A549 (cell line): ENCODE measurements around the gene CA12. TPM values are rescaled to one million over a fixed set of nuclear protein-coding genes. Genes with fewer than 3 reads are reported as not detected.

Source experiments
- BCL3 ChIP-seq: fragments of >200 bp; sonication (Bioruptor Twin); formaldehyde crosslinking; IDR thresholded peaks from 3 replicates; pipeline ENCODE4 v1.6.1; 2016
- CEBPB ChIP-seq, 2 experiments: fragments of >200 bp in 1 of 2; sonication (Bioruptor Twin) in 1 of 2; formaldehyde crosslinking in 1 of 2; IDR thresholded peaks; 2 replicates each; pipeline ENCODE4 v1.6.1; 2012 to 2016
- CHD4 ChIP-seq: fragments of 200-600 bp; sonication (generic); IDR thresholded peaks from 2 replicates; pipeline ENCODE4 v1.6.1; 2016; ENCODE audit warnings: antibody characterized with exemption, mild to moderate bottlenecking, borderline replicate concordance
- CTCF ChIP-seq: fragments of >200 bp; sonication (Bioruptor Twin); formaldehyde crosslinking; IDR thresholded peaks from 3 replicates; pipeline ENCODE4 v1.5.1; 2016
- EHMT2 ChIP-seq: fragments of 200-600 bp; sonication (generic); IDR thresholded peaks from 2 replicates; pipeline ENCODE4 v1.6.1; 2016; ENCODE audit warnings: antibody characterized with exemption, low read depth, mild to moderate bottlenecking, moderate library complexity
- ESRRA ChIP-seq: fragments of 150-350 bp; IDR thresholded peaks from 2 replicates; pipeline ENCODE4 v1.6.1; 2014; ENCODE audit warnings: mild to moderate bottlenecking, low read length, borderline replicate concordance
- FOSB ChIP-seq: fragments of 250-450 bp; sonication (Bioruptor Pico); IDR thresholded peaks from 2 replicates; pipeline ENCODE4 v1.5.0; 2020; ENCODE audit warnings: mild to moderate bottlenecking, moderate library complexity
- FOSL2 ChIP-seq, 2 experiments: fragments of 450-650 bp in 1 of 2; fragments of >200 bp in 1 of 2; sonication (Bioruptor Twin) in 1 of 2; formaldehyde crosslinking; IDR thresholded peaks; 2 replicates each; pipeline versions ENCODE4 v1.5.0 to v1.6.1; 2016 to 2020; ENCODE audit warnings: mild to moderate bottlenecking in 1 of 2, moderate library complexity in 1 of 2
- HEYL ChIP-seq: fragments of 250-450 bp; sonication (Bioruptor Pico); IDR thresholded peaks from 2 replicates; pipeline ENCODE4 v1.8.0; 2021; ENCODE audit warnings: mild to moderate bottlenecking, moderate library complexity
- HMGXB4 ChIP-seq: fragments of 250-450 bp; sonication (Bioruptor Pico); IDR thresholded peaks from 2 replicates; pipeline ENCODE4 v1.5.0; 2021; ENCODE audit warnings: mild to moderate bottlenecking, moderate library complexity, borderline replicate concordance
- HOXB5 ChIP-seq: fragments of 250-450 bp; sonication (Bioruptor Pico); IDR thresholded peaks from 2 replicates; pipeline ENCODE4 v1.5.0; 2020; ENCODE audit warnings: mild to moderate bottlenecking, moderate library complexity
- JUNB ChIP-seq: fragments of >200 bp; sonication (Bioruptor Twin); formaldehyde crosslinking; IDR thresholded peaks from 2 replicates; pipeline ENCODE4 v1.6.1; 2016
- KDM5A ChIP-seq: fragments of 200-600 bp; sonication (generic); IDR thresholded peaks from 2 replicates; pipeline ENCODE4 v1.6.1; 2016; ENCODE audit warnings: antibody characterized with exemption, mild to moderate bottlenecking
- MAX ChIP-seq: IDR thresholded peaks from 2 replicates; pipeline ENCODE4 v1.6.1; 2012
- MYC ChIP-seq: IDR thresholded peaks from 2 replicates; pipeline ENCODE4 v1.6.1; 2012; ENCODE audit warnings: mild to moderate bottlenecking, inconsistent platforms, low read length, improper control_type of control experiment, borderline replicate concordance
- NPAS2 ChIP-seq: fragments of 250-450 bp; sonication (Bioruptor Pico); IDR thresholded peaks from 2 replicates; pipeline ENCODE4 v1.8.0; 2022; ENCODE audit warnings: mild to moderate bottlenecking, moderate library complexity, borderline replicate concordance
- PBX3 ChIP-seq: IDR thresholded peaks from 2 replicates; pipeline ENCODE4 v1.6.1; 2012
- POLR2AphosphoS2 ChIP-seq: conservative IDR thresholded peaks from 2 replicates; pipeline ENCODE4 v1.6.1; 2012; ENCODE audit warnings: low read length, improper control_type of control experiment, inconsistent platforms
- RAD21 ChIP-seq, 2 experiments: fragments of >200 bp in 1 of 2; sonication (Bioruptor Twin) in 1 of 2; formaldehyde crosslinking in 1 of 2; IDR thresholded peaks in 1 of 2; conservative IDR thresholded peaks in 1 of 2; 2 replicates in 1 of 2; 3 replicates in 1 of 2; pipeline ENCODE4 v1.6.1; 2012 to 2018; ENCODE audit warnings: inconsistent platforms in 1 of 2
- RCOR1 ChIP-seq: fragments of 150-350 bp; IDR thresholded peaks from 2 replicates; pipeline ENCODE4 v1.6.1; 2014; ENCODE audit warnings: antibody characterized with exemption, low read length, low read depth
- SREBF2 ChIP-seq: fragments of 450-650 bp; IDR thresholded peaks from 2 replicates; pipeline ENCODE4 v1.6.1; 2014; ENCODE audit warnings: mild to moderate bottlenecking, moderate library complexity
- ZC3H11A ChIP-seq: fragments of 450-650 bp; IDR thresholded peaks from 2 replicates; pipeline ENCODE4 v1.6.1; 2014; ENCODE audit warnings: antibody characterized with exemption, mild to moderate bottlenecking
- ZNF302 ChIP-seq: fragments of 250-450 bp; sonication (Bioruptor Pico); IDR thresholded peaks from 2 replicates; pipeline ENCODE4 v1.9.0; 2021; ENCODE audit warnings: inconsistent platforms, mild to moderate bottlenecking, moderate library complexity
- polyA plus RNA-seq, 4 experiments: library from polyadenylated mRNA; depleted of rRNA in 3 of 4; stranded (reverse); fragments of >200 nt; fragmentation: RNase III in 1 of 4; extraction: RNeasy Plus Mini Kit Qiagen cat#74134 plus additional on column Dnase treatment in 1 of 4; gene quantifications; 2 replicates in 3 of 4; 3 replicates in 1 of 4; pipeline ENCODE4 v1.2.3, GENCODE V29; 2011 to 2017

Gene CA12
- polyA plus RNA-seq, 2 of the 4 experiments (the other 2 are of a cell fraction): 129 to 323 TPM

- peak; percentile 82; the same call in 2 of the 3 replicates for TF ChIP-seq BCL3
- TF ChIP-seq ESRRA: no peak
- no peak for TF ChIP-seq KDM5A
- TF ChIP-seq ZC3H11A: no peak
- no peak for TF ChIP-seq CHD4
- TF ChIP-seq ZNF302 (CRISPR knock-in tag): no peak
- TF ChIP-seq EHMT2: no peak
- no peak for TF ChIP-seq HOXB5 (CRISPR knock-in tag)
- TF ChIP-seq RAD21 (conservative IDR thresholded peaks at IDR 0.05 in 1 of 2, IDR thresholded peaks at IDR 0.05 in 1 of 2): peak; percentile 12 to 38; a peak in 3 of 5 replicates
- TF ChIP-seq JUNB: no peak
- TF ChIP-seq FOSL2 (IDR thresholded peaks at IDR 0.05): no peak
- TF ChIP-seq FOSL2 (CRISPR knock-in tag; IDR thresholded peaks at IDR 0.05): no peak
- TF ChIP-seq CEBPB (IDR thresholded peaks at IDR 0.05): no peak
- 0 out of 2 replicates have a peak, but pooled peaks have one; percentile 44 for TF ChIP-seq MYC
- TF ChIP-seq MAX: peak; percentile 91
- no peak for TF ChIP-seq CTCF
- TF ChIP-seq POLR2AphosphoS2: no peak
- no peak for TF ChIP-seq HEYL (CRISPR knock-in tag)
- TF ChIP-seq HMGXB4 (CRISPR knock-in tag): no peak
- no peak for TF ChIP-seq SREBF2
- TF ChIP-seq PBX3: no peak
- no peak for TF ChIP-seq FOSB (CRISPR knock-in tag)
- no peak for TF ChIP-seq NPAS2
- TF ChIP-seq RCOR1: no peak
- TF ChIP-seq, all 56 proteins: peak for 10
Measured at GRCh38 chr15:63277038-63277892, 104.4 kb downstream of the CA12 start, which contains the start of gene APH1B (continued).
